SU-DHL-6 (cell line): ENCODE data around the gene MMP15.
A peak's percentile ranks its signal among the peaks of the same experiment; 100 is the strongest.

Source experiments
- H2AFZ ChIP-seq: fragments of 200-600 bp; sonication (generic); 2 replicates; pipeline ENCODE4 v1.6.1; 2014; ENCODE audit warnings: low read depth, mild to moderate bottlenecking, moderate library complexity, mixed read lengths, antibody characterized with exemption, low read length; ENCODE audit not compliant: severe bottlenecking
- H3F3A ChIP-seq: fragments of 200-600 bp; shearing (Covaris generic); 2 replicates; pipeline ENCODE4 v1.6.0; 2016; ENCODE audit warnings: antibody characterized with exemption, mild to moderate bottlenecking; ENCODE audit not compliant: insufficient read depth
- H3K27ac ChIP-seq: fragments of 200-600 bp; sonication (generic); 2 replicates; pipeline ENCODE4 v1.5.1; 2016; ENCODE audit warnings: low read depth, mild to moderate bottlenecking, low read length, moderate library complexity, mixed read lengths
- H3K27me3 ChIP-seq: fragments of 200-600 bp; sonication (generic), shearing (Covaris generic); 2 replicates; pipeline ENCODE4 v1.6.0; 2014; ENCODE audit warnings: mild to moderate bottlenecking, low read length
- H3K36me3 ChIP-seq: fragments of 200-600 bp; sonication (generic); 2 replicates; pipeline ENCODE4 v1.6.1; 2014; ENCODE audit warnings: mild to moderate bottlenecking, low read length, mixed read lengths
- H3K4me2 ChIP-seq: fragments of 300-600, 200-600 bp; shearing (Covaris generic), sonication (generic); 2 replicates; pipeline ENCODE4 v1.6.0; 2014; ENCODE audit warnings: low read length, low read depth, mild to moderate bottlenecking; ENCODE audit not compliant: poor library complexity, severe bottlenecking
- H3K4me3 ChIP-seq: fragments of 200-600 bp; sonication (generic); 2 replicates; pipeline ENCODE4 v1.5.1; 2014; ENCODE audit warnings: antibody characterized with exemption, low read length, mild to moderate bottlenecking, mixed read lengths; ENCODE audit not compliant: insufficient read depth, poor library complexity, severe bottlenecking
- H3K79me2 ChIP-seq: fragments of 200-600 bp; sonication (generic); 2 replicates; pipeline ENCODE4 v1.6.1; 2014; ENCODE audit warnings: mild to moderate bottlenecking, low read length, moderate library complexity; ENCODE audit not compliant: insufficient read depth
- H3K9ac ChIP-seq: fragments of 200-600 bp; sonication (generic); 2 replicates; pipeline ENCODE4 v1.7.0; 2014; ENCODE audit warnings: mild to moderate bottlenecking, low read length
- H3K9me2 ChIP-seq: fragments of 200-600 bp; sonication (generic); replicated peaks from 2 replicates; pipeline ENCODE4 v1.6.1; 2014; ENCODE audit warnings: low read length; ENCODE audit not compliant: insufficient read depth
- H3K9me3 ChIP-seq: fragments of 200-600 bp; sonication (generic); 2 replicates; pipeline ENCODE4 v1.6.1; 2014; ENCODE audit warnings: low read length, mixed read lengths; ENCODE audit not compliant: insufficient read depth
- H4K20me1 ChIP-seq: fragments of 200-600 bp; sonication (generic); 2 replicates; pipeline ENCODE4 v1.6.1; 2014; ENCODE audit warnings: low read depth, mild to moderate bottlenecking, antibody characterized with exemption, low read length, moderate library complexity, mixed read lengths
- EZH2phosphoT487 ChIP-seq: fragments of 200-600 bp; sonication (generic), shearing (Covaris generic); conservative IDR thresholded peaks from 2 replicates; pipeline ENCODE4 v1.6.1; 2018; ENCODE audit warnings: mild to moderate bottlenecking, antibody characterized with exemption, low read length, moderate library complexity, mixed read lengths
- TF ChIP-seq, protein P1 (sequence below): fragments of 200-600 bp; sonication (generic); IDR thresholded peaks from one replicate; pipeline ENCODE4 v1.5.1; 2017; ENCODE audit warnings: antibody characterized with exemption, mild to moderate bottlenecking, low read length, moderate library complexity; ENCODE audit not compliant: insufficient read depth, poor library complexity, severe bottlenecking

The MMP15 gene

DNA sequence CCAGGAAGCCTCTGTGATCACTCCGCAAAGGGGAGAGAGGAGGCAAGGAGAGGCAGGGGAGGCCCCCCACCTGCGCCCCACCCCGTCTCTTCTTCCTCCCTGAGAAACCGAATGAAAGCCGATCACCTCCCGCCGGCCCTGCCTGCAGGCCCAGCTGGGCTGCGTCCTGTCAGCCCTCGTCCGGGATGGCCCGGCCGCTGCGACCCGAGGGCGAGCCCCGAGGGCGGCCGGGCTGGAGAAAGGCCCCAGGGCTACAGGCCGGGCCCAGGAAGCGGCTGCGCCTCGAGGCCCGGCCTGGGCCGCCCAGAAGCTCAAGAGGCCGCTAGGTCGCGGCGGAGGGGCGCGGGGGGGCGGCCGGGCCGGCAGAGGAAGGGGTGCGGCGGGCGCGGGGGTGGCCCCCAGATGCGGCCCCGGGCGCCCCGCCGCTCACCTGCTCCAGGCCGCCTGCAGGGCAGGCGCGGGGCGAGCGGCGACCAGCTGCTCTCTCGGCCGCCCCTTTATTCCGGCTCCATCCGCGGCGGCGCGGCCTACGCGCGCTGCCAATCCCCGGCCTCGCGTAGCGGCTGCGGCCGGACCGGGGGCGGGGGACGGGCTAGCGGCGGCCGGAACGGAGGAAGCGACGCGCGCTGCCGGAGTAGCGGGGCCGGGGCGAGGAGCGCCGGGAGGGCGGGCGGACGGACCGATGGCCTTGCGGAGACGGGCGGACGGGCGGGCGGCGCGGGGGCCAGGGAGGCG lies 25.4 kb upstream of the MMP15 start, which contains the start of gene ZNF319:
Gene ZNF319, minus strand, starts transcription at position 702 of the 735 bp plus-strand sequence. CDS start 2,407 bp downstream, outside the sequence.
- no peaks in the 10 kb centered on the region for H4K20me1 ChIP-seq
- peak within 1 kb of the TSS; percentile 93 for H2AFZ ChIP-seq
- H3K9me2 ChIP-seq = no peaks in the 10 kb centered on the region
- no peaks in the 10 kb centered on the region for H3K36me3 ChIP-seq
- H3K4me2 ChIP-seq = peak within 1 kb of the TSS; percentile 95
- no peaks in the 10 kb centered on the region for H3K9me3 ChIP-seq
- TF ChIP-seq, protein P1, sequence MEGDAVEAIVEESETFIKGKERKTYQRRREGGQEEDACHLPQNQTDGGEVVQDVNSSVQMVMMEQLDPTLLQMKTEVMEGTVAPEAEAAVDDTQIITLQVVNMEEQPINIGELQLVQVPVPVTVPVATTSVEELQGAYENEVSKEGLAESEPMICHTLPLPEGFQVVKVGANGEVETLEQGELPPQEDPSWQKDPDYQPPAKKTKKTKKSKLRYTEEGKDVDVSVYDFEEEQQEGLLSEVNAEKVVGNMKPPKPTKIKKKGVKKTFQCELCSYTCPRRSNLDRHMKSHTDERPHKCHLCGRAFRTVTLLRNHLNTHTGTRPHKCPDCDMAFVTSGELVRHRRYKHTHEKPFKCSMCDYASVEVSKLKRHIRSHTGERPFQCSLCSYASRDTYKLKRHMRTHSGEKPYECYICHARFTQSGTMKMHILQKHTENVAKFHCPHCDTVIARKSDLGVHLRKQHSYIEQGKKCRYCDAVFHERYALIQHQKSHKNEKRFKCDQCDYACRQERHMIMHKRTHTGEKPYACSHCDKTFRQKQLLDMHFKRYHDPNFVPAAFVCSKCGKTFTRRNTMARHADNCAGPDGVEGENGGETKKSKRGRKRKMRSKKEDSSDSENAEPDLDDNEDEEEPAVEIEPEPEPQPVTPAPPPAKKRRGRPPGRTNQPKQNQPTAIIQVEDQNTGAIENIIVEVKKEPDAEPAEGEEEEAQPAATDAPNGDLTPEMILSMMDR = no peak
- no peak for TF ChIP-seq EZH2phosphoT487
- H3K27ac ChIP-seq = peak within 1 kb of the TSS; percentile 67
- peak within 1 kb of the TSS; percentile 80 for H3K4me3 ChIP-seq
- H3K79me2 ChIP-seq = no peaks in the 10 kb centered on the region
- H3K9ac ChIP-seq = peak within 1 kb of the TSS; percentile 83
- H3K27me3 ChIP-seq = no peaks in the 10 kb centered on the region
- H3F3A ChIP-seq = peaks cover 15% of the 10 kb centered on the region

DNA sequence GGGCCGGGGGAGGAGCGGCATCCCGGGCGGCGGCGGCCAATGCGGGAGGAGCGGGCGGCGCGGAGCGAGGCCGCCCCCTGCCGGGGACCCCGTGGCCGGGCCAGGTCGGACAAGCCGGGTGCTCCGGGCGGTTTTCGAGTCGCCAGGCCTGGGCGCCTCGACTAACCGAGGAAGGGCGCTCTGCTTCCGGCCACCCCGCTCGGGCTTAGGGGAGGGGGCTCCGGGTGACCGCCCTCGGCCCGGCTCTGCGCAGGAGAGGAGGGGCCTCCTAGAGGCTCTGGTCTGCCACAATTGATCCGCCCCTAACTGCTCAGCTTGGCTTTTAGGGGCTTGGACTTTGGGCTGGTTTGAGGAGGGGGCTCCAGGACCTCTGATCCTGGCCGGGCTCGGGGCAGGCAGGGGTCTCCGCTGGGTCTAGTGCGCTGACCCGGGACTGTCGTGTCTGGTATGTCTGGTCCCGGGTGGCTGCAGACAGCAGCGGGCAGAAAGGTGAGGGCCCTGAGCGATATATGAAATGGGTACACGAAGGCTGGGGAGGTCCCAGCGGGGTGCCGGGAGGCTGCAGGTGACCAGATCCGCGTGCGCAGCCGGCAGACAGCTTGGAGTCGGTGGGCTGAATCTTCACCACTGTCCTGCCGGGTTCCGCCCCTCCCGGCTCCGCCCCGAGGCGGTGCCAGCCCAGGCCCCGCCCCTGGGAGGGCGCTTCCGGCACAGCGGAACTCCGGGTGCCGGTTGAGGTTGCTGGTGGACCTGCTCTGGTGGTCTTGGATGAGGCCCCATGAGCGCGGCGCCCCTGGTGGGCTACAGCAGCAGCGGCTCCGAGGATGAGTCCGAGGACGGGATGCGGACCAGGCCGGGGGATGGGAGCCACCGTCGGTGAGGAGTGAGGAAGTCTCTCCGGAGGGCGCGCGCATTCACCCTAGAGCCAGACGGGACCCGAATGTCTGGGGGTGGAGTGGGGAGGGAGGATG lies 24.6 kb upstream of the MMP15 start, which contains the start of gene USB1:
Gene USB1, plus strand, starts transcription at position 702 of the 971 bp plus-strand sequence. Its CDS starts 77 bp downstream, at position 779.
- Histone ChIP-seq H3F3A (peaks cover 15% of the 10 kb centered on the region), H2AFZ (peak within 1 kb of the TSS; percentile 93), H3K4me2 (peak within 1 kb of the TSS; percentile 95), H3K9me3 (no peaks in the 10 kb centered on the region), H3K9me2 (no peaks in the 10 kb centered on the region), H3K4me3 (peak within 1 kb of the TSS; percentile 80), H3K36me3 (no peaks in the 10 kb centered on the region; the same call in 1 of the 2 replicates), H3K9ac (peak within 1 kb of the TSS; percentile 83), H3K27ac (peak within 1 kb of the TSS; percentile 67), H3K27me3 (no peaks in the 10 kb centered on the region), H4K20me1 (no peaks in the 10 kb centered on the region), H3K79me2 (no peaks in the 10 kb centered on the region)
- TF ChIP-seq EZH2phosphoT487 = no peak
- TF ChIP-seq, protein P1 = peak; percentile 29

DNA sequence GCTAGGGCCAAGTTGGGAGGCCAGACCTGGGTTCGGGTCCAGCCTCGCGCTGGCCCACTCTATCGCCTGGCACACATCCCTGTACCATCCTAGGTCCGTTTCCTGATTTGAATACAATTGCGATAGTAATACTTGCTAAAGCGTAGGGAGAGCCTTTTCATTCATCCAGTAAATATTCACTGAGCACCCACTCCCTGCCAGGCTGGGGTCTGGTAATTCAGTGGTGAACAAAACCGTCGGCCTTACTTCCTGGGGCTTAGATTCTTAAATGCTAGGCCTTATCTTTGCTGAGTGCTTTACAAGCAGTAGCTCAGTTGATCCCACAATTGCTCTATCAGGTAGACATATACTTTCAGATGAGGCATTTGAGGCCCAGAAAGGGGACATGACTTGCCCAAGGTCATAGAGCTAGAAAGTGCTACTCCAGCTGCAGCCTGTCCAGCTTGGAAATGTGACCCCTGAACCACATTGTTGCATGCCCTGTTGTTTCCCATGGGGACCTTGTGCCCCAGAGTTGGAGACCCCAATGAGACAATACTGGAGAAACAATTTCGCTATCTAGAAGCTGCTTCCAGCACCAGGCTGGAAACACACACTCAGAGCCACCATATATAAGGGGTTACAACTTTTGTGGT lies 23.7 kb upstream of the MMP15 start:
- no peaks in the 10 kb centered on the region for H3K27me3 ChIP-seq

More for the DNA sequence above, 23.7 kb upstream of the MMP15 start:
- Histone ChIP-seq H3K36me3 (peaks cover 4% of the 10 kb centered on the region; the same call in 1 of the 2 replicates), H3F3A (peaks cover 15% of the 10 kb centered on the region), H3K27ac (peak overlapping the region; percentile 1; the same call in 1 of the 2 replicates), H4K20me1 (no peaks in the 10 kb centered on the region), H3K4me2 (peak overlapping the region; percentile 95), H2AFZ (no peak overlapping the region), H3K4me3 (peak overlapping the region; percentile 80), H3K9me3 (no peaks in the 10 kb centered on the region), H3K79me2 (no peaks in the 10 kb centered on the region), H3K9me2 (no peaks in the 10 kb centered on the region), H3K9ac (peak overlapping the region; percentile 83)
- no peak for TF ChIP-seq EZH2phosphoT487
- TF ChIP-seq, protein P1 = no peak
